GM10847 (cell line): ENCODE results near the gene WWOX.

Experiments used
- POLR2A ChIP-seq: IDR thresholded peaks from 2 replicates; pipeline ENCODE4 v1.6.1; 2011; ENCODE audit not compliant: insufficient read length; ENCODE audit errors: extremely low read depth

WWOX gene

DNA sequence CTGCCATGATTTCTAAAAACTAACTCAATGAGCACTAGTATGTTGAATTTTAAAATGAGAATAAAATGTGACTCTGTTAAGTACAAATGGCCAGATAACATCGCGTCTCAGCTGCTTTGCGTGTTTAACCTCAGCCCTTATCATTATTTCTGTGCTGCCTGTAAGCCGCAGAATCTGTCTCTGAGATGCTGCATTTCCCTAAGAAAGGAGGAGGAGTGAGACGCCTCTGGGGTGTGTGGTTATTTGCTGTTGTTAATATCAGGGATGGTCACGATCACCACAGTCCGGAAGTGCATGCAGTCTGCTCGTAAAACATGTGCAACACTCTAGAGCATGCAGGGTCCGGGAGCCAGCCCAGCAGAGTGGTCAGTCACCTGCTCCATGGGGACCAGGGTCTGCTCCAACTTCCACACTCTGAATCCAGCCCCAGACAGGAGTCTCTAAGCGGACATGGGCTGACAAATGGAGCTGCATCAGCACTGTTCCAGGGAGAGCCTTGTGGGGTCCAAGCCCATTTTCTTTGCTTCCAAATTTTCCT is 1158.6 kb downstream of the WWOX start:
- no peak for TF ChIP-seq POLR2A

DNA sequence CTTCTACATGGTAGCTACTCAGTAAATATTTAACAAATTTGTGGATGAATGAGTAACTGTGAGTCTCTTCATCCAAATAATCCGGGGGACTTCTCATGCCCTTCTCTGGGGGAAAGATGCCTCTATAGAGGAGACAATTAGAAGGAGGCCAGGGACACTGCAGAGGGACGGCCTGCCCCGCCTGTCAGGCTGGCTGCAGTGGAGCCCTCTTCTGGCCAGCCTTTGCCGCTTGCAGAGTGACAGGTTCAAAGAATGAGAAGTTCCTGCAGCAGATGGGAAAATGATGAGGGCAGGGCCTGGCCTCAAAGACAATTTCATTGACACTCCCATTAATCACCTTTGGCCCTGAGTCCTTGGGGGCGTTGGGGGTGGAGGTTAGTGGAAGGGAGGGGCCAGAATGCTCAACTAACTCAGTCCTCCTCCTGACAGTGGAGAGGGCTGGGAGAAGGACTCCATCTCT is 1162.1 kb downstream of the WWOX start:
- no peak for TF ChIP-seq POLR2A

DNA sequence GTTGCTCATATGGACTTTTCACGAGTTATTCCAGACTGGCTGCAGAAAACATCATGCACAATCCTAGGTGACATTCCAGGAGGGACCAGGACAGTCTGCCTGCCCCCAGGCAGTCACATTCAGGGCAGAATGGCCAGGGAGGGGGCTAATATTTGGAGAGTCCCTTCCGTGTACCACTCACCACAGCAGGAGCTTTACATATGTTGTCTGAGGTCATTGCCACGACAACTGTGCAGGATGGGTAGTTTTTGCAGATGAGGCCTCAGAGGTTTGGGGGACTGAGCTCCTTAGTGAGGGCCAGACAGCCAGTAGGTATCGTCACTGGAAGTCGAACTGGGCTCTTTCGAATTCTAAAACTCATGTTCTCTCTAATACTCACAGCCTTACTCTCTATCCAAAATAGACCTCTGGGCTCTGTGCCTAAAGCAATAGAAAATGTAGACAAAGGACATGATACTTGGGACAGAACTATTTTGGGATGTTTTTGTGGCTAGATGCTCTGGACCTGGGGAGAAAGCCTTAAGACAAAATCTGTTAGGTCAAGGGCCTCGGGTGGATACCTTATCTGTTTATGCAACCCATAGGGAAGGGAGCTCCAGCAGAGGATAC is 1162.6 kb downstream of the WWOX start:
- no peak for TF ChIP-seq POLR2A
